ENCODE data around the gene HOXB4.

The HOXB4 gene

GRCh38 chr17:48620461-48621139 lies 42.5 kb upstream of the HOXB4 start:
- H3K9ac ChIP-seq (ENCODE audit: low read length) = no peak overlapping the region
- H3K36me3 ChIP-seq (ENCODE audit: control insufficient read depth, low read depth, low read length) = no peaks in the 10 kb centered on the region
- no peaks in the 10 kb centered on the region for H3K4me1 ChIP-seq (ENCODE audit: control insufficient read depth, low read depth, low read length)
- peaks cover 100% of the 10 kb centered on the region for H3K27me3 ChIP-seq (ENCODE audit: control insufficient read depth, insufficient read depth, low read length)
- H3K9me3 ChIP-seq (ENCODE audit: control insufficient read depth, low read depth, low read length) = no peaks in the 10 kb centered on the region
- no peak overlapping the region for H3K27ac ChIP-seq (ENCODE audit: low read length)
- no peak overlapping the region for H3K4me3 ChIP-seq (ENCODE audit: low read length)

GRCh38 chr17:48619826-48620449 lies 41.8 kb upstream of the HOXB4 start:
- no peak overlapping the region for H3K27ac ChIP-seq (ENCODE audit: low read length)
- no peak overlapping the region for H3K4me3 ChIP-seq (ENCODE audit: low read length)
- peaks cover 100% of the 10 kb centered on the region for H3K27me3 ChIP-seq (ENCODE audit: control insufficient read depth, insufficient read depth, low read length)

GRCh38 chr17:48618256-48618896 lies 40.2 kb upstream of the HOXB4 start:
- Histone ChIP-seq H3K9me3 (ENCODE audit: control insufficient read depth, low read depth, low read length) (no peaks in the 10 kb centered on the region), H3K9ac (ENCODE audit: low read length) (no peak overlapping the region), H3K36me3 (ENCODE audit: control insufficient read depth, low read depth, low read length) (no peaks in the 10 kb centered on the region), H3K4me3 (ENCODE audit: low read length) (peak overlapping the region; percentile 4), H3K27ac (ENCODE audit: low read length) (no peak overlapping the region), H3K4me1 (ENCODE audit: control insufficient read depth, low read depth, low read length) (no peaks in the 10 kb centered on the region), H3K27me3 (ENCODE audit: control insufficient read depth, insufficient read depth, low read length) (peaks cover 100% of the 10 kb centered on the region)

More at GRCh38 chr17:48619826-48620449, 41.8 kb upstream of the HOXB4 start:
- Histone ChIP-seq H3K9me3 (ENCODE audit: control insufficient read depth, low read depth, low read length) (no peaks in the 10 kb centered on the region), H3K9ac (ENCODE audit: low read length) (no peak overlapping the region), H3K4me1 (ENCODE audit: control insufficient read depth, low read depth, low read length) (no peaks in the 10 kb centered on the region), H3K36me3 (ENCODE audit: control insufficient read depth, low read depth, low read length) (no peaks in the 10 kb centered on the region)

- peaks cover 100% of the 10 kb centered on the region for H3K27me3 ChIP-seq (ENCODE audit: control insufficient read depth, insufficient read depth, low read length)
- H3K9me3 ChIP-seq (ENCODE audit: control insufficient read depth, low read depth, low read length) = no peaks in the 10 kb centered on the region
- no peak overlapping the region for H3K27ac ChIP-seq (ENCODE audit: low read length)
- no peak overlapping the region for H3K9ac ChIP-seq (ENCODE audit: low read length)
- no peaks in the 10 kb centered on the region for H3K4me1 ChIP-seq (ENCODE audit: control insufficient read depth, low read depth, low read length)
- H3K4me3 ChIP-seq (ENCODE audit: low read length) = no peak overlapping the region
- no peaks in the 10 kb centered on the region for H3K36me3 ChIP-seq (ENCODE audit: control insufficient read depth, low read depth, low read length)
Observed at GRCh38 chr17:48617471-48618255, 39.5 kb upstream of the HOXB4 start.

GRCh38 chr17:48616717-48617470 lies 38.7 kb upstream of the HOXB4 start:
- H3K36me3 ChIP-seq (ENCODE audit: control insufficient read depth, low read depth, low read length) = no peaks in the 10 kb centered on the region

GRCh38 chr17:48615963-48616716 lies 38.0 kb upstream of the HOXB4 start:
- Histone ChIP-seq H3K27me3 (ENCODE audit: control insufficient read depth, insufficient read depth, low read length) (peaks cover 100% of the 10 kb centered on the region), H3K36me3 (ENCODE audit: control insufficient read depth, low read depth, low read length) (no peaks in the 10 kb centered on the region), H3K4me3 (ENCODE audit: low read length) (no peak overlapping the region), H3K27ac (ENCODE audit: low read length) (no peak overlapping the region), H3K9me3 (ENCODE audit: control insufficient read depth, low read depth, low read length) (no peaks in the 10 kb centered on the region), H3K4me1 (ENCODE audit: control insufficient read depth, low read depth, low read length) (no peaks in the 10 kb centered on the region), H3K9ac (ENCODE audit: low read length) (no peak overlapping the region)

More at GRCh38 chr17:48616717-48617470, 38.7 kb upstream of the HOXB4 start:
- Histone ChIP-seq H3K9ac (ENCODE audit: low read length) (no peak overlapping the region), H3K4me3 (ENCODE audit: low read length) (no peak overlapping the region), H3K9me3 (ENCODE audit: control insufficient read depth, low read depth, low read length) (no peaks in the 10 kb centered on the region), H3K27me3 (ENCODE audit: control insufficient read depth, insufficient read depth, low read length) (peaks cover 100% of the 10 kb centered on the region), H3K27ac (ENCODE audit: low read length) (no peak overlapping the region), H3K4me1 (ENCODE audit: control insufficient read depth, low read depth, low read length) (no peaks in the 10 kb centered on the region)

- peaks cover 3% of the 10 kb centered on the region for H3K4me1 ChIP-seq (ENCODE audit: control insufficient read depth, low read depth, low read length)
- peaks cover 100% of the 10 kb centered on the region for H3K27me3 ChIP-seq (ENCODE audit: control insufficient read depth, insufficient read depth, low read length)
- H3K4me3 ChIP-seq (ENCODE audit: low read length) = no peak within 1 kb of the TSS
- H3K36me3 ChIP-seq (ENCODE audit: control insufficient read depth, low read depth, low read length) = no peaks in the 10 kb centered on the region
- H3K9ac ChIP-seq (ENCODE audit: low read length) = no peak within 1 kb of the TSS
- no peaks in the 10 kb centered on the region for H3K9me3 ChIP-seq (ENCODE audit: control insufficient read depth, low read depth, low read length)
- H3K27ac ChIP-seq (ENCODE audit: low read length) = no peak within 1 kb of the TSS
Observed at GRCh38 chr17:48615047-48615962, 37.2 kb upstream of the HOXB4 start, which contains the start of gene HOXB8. Gene HOXB8, minus strand, starts transcription at chr17:48615292. Its CDS starts 588 bp downstream, at chr17:48614704.

GRCh38 chr17:48613862-48614694 lies 35.9 kb upstream of the HOXB4 start:
- no peak overlapping the region for H3K9ac ChIP-seq (ENCODE audit: low read length)
- no peaks in the 10 kb centered on the region for H3K36me3 ChIP-seq (ENCODE audit: control insufficient read depth, low read depth, low read length)
- H3K4me3 ChIP-seq (ENCODE audit: low read length) = no peak overlapping the region
- H3K9me3 ChIP-seq (ENCODE audit: control insufficient read depth, low read depth, low read length) = no peaks in the 10 kb centered on the region
- H3K4me1 ChIP-seq (ENCODE audit: control insufficient read depth, low read depth, low read length) = peaks cover 3% of the 10 kb centered on the region
- peaks cover 100% of the 10 kb centered on the region for H3K27me3 ChIP-seq (ENCODE audit: control insufficient read depth, insufficient read depth, low read length)
- H3K27ac ChIP-seq (ENCODE audit: low read length) = no peak overlapping the region

GRCh38 chr17:48612854-48613691 lies 34.9 kb upstream of the HOXB4 start:
- no peaks in the 10 kb centered on the region for H3K9me3 ChIP-seq (ENCODE audit: control insufficient read depth, low read depth, low read length)
- H3K9ac ChIP-seq (ENCODE audit: low read length) = no peak overlapping the region
- H3K4me3 ChIP-seq (ENCODE audit: low read length) = peak overlapping the region; percentile 14
- H3K27ac ChIP-seq (ENCODE audit: low read length) = no peak overlapping the region
- H3K36me3 ChIP-seq (ENCODE audit: control insufficient read depth, low read depth, low read length) = no peaks in the 10 kb centered on the region
- H3K27me3 ChIP-seq (ENCODE audit: control insufficient read depth, insufficient read depth, low read length) = peaks cover 100% of the 10 kb centered on the region
- H3K4me1 ChIP-seq (ENCODE audit: control insufficient read depth, low read depth, low read length) = peaks cover 3% of the 10 kb centered on the region
